Spleen (tissue), 7 donors: ENCODE measurements around the gene RBM17.

Source experiments
- CTCF ChIP-seq, 11 experiments: fragments of 200-600 bp in 7 of 11; fragments of 450-650 bp in 4 of 11; sonication (generic) in 4 of 11; IDR thresholded peaks in 8 of 11; conservative IDR thresholded peaks in 3 of 11; 1 replicate in 7 of 11; 2 replicates in 4 of 11; pipeline versions ENCODE4 v1.4.0 to v1.8.0; 2016 to 2021; ENCODE audit warnings: antibody characterized with exemption in 11 of 11, inconsistent platforms in 4 of 11, mild to moderate bottlenecking in 1 of 11
- POLR2A ChIP-seq, 3 donors: fragments of 450-650 bp; IDR thresholded peaks; one replicate each; pipeline ENCODE4 v1.5.1; 2017; ENCODE audit warnings: antibody characterized with exemption in 3 of 3, mild to moderate bottlenecking in 1 of 3
- POLR2AphosphoS5 ChIP-seq, 3 donors: sonication (generic); formaldehyde crosslinking; IDR thresholded peaks; one replicate each; pipeline ENCODE4 v1.5.1; 2017; ENCODE audit warnings: antibody characterized with exemption in 3 of 3
- donor health status: DM: no; HTN: no; CAD: no; lungs with moderate emphysema.
- donor health status: DM: no; HTN: no; CAD: no.
- donor health status: DM: no; HTN: no; CAD: no.

- TF ChIP-seq CTCF (IDR thresholded peaks at IDR 0.05 in 8 of 11, conservative IDR thresholded peaks at IDR 0.05 in 3 of 11) (no peak), POLR2A (IDR thresholded peaks at IDR 0.05) (no peak), POLR2AphosphoS5 (IDR thresholded peaks at IDR 0.05) (no peak)
Measured at GRCh38 chr10:6068006-6068405, 20.8 kb upstream of the RBM17 start.
